GM12872 (cell line): ENCODE measurements around the gene POU2AF3.

Experiments
- CTCF ChIP-seq: IDR thresholded peaks from 3 replicates; pipeline ENCODE4 v1.5.1; 2011; ENCODE audit warnings: low read depth, mild to moderate bottlenecking, low read length, moderate library complexity; ENCODE audit not compliant: insufficient read depth

POU2AF3 gene

DNA sequence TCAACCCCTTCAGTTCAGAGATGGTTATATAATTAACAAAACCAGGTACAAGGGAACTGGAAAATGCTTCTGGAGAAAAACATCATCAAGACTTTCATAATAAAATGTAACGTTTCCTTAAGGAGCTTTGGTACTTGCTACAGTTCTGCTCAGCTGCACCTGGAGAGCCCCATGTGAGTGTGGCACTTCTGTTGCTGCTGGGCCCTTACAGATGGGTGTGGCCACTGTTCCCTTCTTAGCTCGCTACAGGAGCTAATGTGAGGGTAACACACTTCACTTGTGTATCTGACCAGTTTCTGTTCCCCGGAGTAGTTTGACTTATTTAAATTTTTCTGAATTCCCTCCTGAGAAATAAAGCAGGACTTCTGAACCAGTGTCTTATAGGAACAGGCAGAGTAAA is 4.0 kb downstream of the POU2AF3 start:
- TF ChIP-seq CTCF = no peak

DNA sequence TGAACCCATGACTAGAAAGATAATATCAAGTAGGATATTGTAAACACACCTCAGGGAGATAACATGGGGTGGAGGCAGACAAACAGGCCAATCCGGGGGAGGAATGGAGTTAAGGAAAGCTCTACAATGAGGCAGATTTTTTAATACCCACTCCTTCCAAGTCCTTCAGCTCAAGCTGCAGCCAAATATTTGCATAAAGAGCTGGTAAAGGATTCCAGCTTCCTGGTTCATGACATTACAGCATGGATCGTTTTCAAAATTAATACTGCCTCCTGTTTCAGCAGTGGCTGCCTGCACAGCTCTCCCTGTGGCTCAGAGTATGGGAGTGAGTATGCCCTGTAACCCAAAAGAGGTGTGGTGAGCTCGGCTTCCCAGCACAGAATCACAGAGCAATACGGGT is 5.1 kb downstream of the POU2AF3 start:
- no peak for TF ChIP-seq CTCF

DNA sequence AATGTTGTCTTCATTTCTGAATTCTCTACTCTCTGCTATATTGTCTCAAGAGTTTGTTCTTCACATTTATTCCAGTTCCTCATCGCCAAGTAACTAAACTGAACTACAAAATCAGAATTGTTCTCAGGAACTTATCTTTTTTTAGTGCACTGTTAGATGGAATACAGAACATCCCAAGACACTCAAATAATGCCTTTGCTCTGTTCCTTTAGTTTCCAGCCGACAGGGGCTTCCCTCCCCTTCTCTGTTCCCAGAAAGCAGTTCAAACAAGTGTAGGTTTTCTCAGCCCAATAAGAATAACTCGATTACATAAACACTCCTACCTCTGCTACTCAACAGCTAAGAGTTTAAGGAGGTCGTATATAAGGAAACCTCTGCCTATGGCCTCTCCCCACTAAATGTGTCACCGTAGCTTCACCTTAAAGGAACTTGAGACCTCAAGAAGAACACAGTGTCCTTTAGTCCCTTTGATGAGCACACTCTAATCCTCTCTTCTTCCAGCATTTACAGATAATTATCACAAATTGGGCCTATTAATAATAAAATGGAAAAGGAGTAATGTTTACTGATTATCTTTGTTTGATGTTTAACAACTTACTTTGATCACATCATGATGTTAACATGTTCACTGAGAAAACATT is 6.9 kb downstream of the POU2AF3 start:
- no peak for TF ChIP-seq CTCF

DNA sequence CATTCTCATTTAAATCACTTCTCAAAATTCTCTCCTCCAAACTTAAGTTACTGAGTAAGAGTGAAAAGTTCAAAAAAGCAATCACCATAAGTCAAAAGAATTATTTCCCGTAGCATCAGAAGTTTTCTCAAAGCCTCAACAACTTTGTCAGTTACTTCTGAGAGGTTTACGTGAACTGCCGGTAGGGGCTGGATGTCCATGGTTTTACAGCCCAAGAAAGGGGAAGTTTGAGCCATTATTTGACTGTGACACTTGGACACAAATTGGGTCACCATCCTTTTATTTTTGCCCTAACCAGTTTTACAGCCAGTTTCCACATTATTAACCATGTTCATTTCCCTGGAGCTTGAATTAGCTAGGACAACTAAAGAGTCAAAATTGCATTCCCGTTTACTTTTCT is 7.5 kb downstream of the POU2AF3 start:
- TF ChIP-seq CTCF = no peak

DNA sequence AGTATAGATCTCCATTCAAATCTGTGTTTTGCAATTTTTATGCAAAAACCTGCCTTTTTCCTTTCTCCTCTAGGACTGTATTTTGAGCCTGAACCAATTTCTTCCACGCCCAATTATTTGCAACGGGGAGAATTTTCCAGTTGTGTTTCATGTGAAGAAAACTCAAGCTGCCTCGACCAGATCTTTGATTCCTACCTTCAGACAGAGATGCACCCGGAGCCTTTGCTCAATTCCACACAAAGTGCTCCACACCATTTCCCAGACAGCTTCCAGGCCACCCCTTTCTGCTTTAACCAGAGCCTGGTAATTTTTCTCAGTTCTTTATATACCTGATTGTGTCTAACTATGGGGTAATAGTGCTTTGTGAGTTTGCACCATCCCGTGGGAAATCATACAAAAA is 8.0 kb downstream of the POU2AF3 start:
- TF ChIP-seq CTCF = no peak

GRCh38 chr11:111307472-111308108 is 9.2 kb downstream of the POU2AF3 start:
- TF ChIP-seq CTCF = no peak

DNA sequence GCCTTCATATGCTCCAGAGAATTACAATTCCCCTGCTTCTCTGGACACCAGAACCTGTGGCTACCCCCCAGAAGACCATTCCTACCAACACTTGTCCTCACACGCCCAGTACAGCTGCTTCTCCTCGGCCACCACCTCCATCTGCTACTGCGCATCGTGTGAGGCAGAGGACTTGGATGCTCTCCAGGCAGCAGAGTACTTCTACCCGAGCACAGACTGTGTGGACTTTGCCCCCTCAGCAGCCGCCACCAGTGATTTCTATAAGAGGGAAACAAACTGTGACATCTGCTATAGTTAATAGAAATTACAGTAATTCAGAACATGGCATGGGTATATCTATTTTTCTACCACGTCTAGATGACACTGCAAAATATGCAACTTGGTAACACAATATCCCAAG is 9.8 kb downstream of the POU2AF3 start:
- TF ChIP-seq CTCF = no peak
